ENCODE results near the gene CTNNA2.

CTNNA2 gene

DNA sequence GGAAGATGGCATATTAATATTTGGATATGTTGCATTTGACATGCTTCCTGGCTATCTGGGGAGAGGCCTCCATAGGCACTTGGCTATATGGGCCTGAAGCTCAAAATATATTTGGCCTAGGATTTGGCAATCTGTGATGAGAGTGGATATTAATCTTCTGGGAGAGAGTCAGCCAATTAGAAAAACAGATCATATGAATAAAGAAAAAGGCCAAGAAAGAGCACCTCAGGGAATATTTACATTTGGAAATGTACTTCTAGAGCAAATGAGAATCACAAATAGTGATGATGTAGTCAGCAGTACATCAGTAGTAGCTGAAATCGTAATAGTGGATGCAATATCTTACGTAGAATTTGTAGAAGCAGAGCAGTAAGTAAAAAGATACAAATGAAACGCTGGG lies 277.0 kb downstream of the CTNNA2 start:
- DNase-seq (ENCODE audit: low spot score): no peak

DNA sequence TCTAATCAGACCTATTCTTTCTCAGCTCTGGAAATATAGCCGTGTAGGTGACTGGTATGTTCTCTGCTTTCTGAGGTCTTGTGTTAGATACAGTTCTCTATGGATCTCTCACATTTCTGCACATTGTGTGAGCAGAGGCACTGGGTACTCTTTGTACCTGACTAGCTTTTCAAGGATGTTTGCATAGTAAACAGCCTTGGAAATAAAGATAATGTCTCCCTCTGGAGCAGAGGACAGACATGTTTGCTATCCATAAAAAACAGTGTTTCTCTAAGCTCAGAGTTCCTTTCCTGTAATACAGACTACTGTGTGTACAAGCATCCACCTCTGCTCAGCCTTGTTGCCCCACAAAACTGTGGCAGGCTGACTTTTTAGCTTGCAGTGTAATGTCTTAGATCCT lies 279.2 kb downstream of the CTNNA2 start:
- DNase-seq (ENCODE audit: low spot score): no peak

DNA sequence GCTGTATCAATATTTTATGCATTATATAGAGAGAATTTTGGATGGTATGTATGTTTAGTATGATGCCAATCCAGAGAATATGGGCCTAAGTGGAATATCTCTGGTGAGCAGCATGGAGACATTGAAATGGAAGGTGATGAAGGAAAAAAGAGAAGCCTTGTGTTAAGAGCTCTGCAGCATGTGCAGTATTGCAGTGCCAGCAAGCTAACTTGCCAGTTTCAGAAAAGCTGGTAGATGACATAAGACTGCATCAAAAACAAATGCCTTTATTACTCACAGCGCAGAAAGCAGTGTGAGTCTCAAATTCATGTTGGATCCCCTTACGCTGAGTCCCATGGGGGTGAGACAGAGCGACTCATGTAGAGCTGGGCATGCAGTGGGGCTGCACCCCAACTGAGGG lies 280.2 kb downstream of the CTNNA2 start:
- DNase-seq (ENCODE audit: low spot score): no peak

DNA sequence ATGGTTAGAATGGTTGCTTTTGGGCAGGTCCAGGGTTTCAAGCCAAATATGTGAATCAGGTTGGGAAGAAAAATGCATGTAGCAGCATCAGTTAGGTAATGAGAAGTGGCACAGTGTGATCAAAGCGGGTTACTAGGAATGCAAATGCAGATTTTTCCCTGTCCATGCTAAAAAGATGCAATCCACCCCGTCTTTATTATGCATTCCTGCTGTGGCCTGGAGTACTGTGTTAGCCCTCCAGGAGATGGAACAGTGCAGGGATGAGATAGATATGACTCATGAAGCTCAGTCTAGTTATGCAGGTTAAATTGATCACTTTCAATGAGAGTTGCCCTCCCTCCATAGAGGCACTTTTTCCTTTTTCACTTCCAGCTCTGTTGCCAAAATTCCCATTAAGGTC lies 283.8 kb downstream of the CTNNA2 start:
- no peak for DNase-seq (ENCODE audit: low spot score)

DNA sequence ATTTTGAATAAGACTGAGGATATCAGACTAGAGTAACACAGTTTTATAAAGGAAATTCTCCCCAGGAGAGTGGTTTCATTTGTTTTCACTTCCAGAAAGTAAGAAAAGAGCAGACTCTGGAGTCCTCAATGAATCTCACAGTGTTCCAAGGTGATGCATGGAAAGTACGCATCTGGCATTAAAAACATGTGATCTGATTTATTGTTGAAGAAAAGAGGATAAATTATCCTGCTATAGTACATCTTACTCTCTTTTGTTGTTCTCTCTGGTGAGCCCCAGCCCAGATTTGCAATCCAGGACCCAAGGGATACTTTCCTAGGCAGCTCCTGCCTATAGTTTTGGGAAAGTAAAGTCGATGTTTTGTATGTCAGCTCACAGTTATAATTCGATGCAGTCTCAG lies 285.9 kb downstream of the CTNNA2 start:
- no peak for DNase-seq (ENCODE audit: low spot score)

DNA sequence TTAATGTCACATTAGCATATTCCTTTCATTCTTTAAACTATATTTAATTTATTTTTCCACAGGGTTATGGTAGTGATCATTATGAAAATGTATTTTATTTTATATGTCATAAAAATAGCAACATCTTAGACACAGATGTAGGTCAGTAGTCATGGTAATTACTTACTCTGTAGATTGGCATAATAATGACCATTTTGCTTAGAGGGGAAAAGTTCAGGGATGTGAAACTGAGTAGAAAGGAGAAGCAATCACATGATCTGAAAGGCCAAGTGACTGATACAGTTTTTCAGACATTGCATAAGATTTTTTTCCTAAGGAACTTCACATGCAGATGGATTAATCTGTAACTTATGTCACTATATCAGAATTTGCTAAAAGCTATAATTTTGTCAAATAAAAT lies 286.9 kb downstream of the CTNNA2 start:
- no peak for DNase-seq (ENCODE audit: low spot score)

DNA sequence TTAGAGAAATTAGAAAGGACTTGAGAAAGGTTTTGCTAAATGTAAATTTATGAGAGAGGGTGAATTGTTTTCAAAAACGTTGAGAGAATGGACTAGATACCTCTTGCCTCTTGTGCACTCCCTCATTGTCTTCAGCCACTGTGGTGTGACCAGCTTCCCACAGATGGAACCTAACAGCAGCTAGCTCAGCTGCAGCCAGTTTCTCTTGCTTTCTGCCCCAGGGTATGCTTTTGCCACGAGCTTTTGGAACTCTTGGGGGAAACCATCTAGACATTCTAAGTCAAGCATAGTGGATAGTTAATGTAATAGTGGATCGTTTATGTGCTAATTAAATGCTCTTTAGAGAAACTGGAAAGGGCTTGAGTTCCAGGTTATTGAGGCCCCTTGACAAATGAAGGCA lies 288.2 kb downstream of the CTNNA2 start:
- no peak for DNase-seq (ENCODE audit: low spot score)

DNA sequence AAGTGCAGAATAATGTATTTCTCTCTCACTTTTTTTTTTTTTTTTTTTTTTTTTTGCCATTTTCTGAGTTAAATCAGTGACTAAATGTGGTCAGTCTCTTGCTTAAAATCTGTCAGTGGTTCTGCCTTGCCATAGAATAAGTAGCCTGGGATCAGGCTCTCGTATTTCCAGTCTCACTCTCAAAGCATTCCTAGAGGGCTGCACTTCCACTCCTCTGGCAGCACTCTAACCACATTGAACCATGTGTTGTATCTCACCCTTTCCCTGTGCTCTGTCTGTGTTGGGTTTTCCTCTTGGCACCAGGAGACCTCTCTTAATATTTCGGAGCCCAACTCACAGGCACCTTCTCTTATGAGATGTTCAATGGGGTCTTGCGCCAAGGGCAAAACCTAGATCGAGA lies 304.4 kb downstream of the CTNNA2 start:
- DNase-seq (ENCODE audit: low spot score): no peak

DNA sequence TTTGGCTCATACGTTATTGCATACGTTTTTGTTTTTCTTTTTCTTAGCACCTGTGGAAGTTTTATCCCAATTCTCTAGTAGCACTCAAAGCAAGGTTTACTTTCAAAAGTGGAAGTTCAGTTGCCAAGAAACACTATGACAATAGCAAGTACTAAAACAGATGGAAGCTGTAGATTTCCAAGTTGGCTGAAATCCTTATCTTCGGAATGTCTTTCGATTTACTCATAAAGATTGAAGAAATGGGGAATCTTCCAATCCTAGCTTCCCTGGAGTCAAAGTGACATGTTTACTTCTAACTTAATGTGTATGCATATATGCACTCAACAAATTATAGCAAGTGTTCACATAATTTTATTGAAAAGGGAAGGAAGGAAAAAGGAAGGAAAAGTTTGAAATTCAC lies 307.4 kb downstream of the CTNNA2 start:
- no peak for DNase-seq (ENCODE audit: low spot score)

DNA sequence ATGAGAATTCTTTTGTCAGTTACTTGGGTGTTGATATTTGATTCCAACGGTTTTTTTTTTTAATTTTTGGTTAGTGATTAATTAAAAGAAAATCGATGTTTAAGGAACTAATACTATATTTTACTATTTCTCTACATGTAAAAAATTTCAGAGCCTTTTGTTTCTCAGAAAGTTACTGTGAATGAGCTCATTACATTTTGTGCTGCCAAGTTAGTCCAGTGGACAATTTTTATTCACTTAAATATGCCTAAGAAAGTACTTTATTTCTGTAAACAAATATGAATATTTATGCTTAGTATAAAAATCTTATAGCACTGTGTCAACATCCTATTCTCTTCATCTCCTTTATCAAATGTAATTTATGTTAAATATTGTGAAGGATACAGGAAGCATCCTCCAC lies 309.3 kb downstream of the CTNNA2 start:
- no peak for DNase-seq (ENCODE audit: low spot score)

DNA sequence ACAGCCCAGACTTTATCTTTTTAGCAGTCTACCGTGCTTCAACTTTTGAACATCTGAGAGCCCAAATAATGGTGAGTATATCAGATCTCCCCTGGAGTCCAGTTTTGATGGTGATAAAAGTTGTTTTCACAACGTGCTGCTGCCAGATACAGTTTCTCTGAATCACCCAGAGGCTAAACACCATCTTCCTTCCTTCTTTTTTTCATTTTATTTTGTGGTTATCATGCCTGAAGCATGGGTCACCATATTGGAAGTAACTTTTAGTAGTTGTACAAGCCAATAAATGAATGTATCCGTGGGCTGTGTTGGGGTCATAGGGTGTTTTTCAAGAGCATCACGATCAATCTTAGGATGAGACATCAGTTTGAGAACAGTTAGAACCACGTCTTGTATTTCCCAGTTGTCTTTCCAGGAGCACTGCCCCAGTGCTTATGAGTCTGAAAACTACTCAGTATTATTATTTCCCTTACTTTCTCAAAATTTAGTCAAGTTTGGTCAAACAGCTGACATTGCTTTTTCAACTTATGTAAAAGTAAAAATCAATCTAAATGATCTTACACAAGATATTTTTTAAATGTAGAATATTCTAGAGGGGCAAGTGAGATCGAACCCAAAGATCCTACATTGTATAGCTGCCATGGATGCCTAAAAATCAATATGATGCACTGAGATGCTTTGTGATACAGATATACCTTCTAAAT lies 311.4 kb downstream of the CTNNA2 start:
- no peak for DNase-seq (ENCODE audit: low spot score)

DNA sequence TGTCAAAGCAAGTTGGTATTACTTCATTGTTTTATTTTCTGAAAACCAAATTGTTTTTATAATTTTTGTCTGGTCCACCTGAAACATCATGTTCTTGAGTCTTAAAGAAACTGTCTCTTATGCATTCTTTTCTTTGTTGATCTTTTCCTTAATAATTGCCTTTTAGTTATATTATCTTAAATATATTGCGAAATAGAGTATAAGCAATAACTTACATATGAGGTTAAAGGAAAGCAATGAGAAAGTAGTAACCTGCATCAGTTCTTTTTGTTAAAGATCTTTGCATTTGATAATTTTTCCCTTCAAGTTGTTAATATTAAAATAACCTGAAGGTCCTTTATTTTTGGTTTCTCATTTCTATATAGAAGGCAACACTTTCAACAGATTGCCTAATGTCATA lies 315.0 kb downstream of the CTNNA2 start:
- DNase-seq (ENCODE audit: low spot score): no peak

DNA sequence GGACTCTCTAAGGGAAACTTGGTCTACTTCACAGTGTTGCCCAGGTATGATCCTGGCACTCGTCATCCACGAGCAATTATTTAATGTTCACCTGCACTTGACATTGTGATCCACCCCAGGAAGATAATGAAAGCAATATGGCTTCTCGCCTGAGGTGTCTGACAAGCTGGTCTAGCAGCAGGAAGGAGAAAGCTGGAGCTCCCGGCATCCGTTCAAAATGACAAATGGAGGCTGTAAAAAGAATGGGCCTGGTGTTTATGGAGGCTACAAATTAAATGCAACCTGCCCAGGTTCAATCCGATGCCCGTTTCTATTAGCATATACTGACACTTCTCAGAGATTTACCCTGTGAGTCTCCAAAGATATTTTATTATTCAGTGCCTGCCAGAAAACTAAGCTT lies 317.6 kb downstream of the CTNNA2 start:
- DNase-seq (ENCODE audit: low spot score): no peak

DNA sequence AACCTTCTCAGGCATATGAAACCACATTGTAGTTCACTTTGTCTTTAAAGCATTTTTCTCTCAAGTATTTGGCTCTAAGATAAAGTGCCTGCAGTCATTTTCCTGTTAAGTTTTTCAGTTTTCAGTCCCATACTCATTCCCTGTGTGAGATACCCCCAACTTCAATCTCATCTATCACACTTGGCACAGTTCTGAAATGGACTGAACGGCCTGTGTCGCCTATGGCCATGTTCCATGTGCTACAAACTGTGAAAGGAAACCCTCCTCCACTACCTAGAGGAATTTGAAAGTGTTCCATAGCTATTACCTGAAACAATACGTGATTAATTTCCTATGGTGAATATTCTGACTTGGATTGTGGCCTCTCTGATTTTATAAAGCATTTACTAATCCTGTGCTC lies 319.1 kb downstream of the CTNNA2 start:
- DNase-seq (ENCODE audit: low spot score): no peak

DNA sequence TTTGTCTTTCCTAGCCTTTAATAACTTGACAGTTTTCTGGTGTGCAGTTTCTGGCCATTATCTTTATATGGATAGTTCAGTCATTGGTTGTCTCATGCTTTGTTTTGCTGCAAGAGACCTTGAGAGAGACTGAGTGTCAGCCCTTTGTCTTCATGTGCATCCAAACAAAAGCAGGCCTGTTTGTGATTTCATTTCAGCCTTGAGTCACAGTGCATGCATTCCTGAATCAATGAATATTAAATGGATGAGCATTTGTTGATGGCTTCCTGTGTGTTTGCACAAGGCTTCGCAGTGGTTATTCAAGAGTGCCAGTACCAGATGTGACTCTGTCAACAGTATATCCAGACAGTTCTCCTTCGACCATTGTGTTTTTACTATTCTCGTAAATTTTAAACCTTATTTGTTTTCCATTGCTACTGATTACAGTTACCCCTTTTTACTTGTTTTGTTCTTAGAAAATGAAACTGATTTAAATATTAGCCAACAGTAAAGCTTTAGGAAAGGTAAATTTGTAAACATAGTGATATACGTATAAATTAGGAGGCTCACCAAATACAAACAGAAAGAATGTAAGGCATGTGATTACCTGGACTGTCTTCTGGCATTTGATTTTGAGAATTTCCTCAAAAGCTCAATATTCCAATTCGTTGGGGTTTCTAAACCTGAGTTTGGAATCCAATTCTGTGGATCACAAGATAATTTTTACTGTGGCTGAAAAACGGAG lies 319.8 kb downstream of the CTNNA2 start:
- DNase-seq (ENCODE audit: low spot score): no peak

DNA sequence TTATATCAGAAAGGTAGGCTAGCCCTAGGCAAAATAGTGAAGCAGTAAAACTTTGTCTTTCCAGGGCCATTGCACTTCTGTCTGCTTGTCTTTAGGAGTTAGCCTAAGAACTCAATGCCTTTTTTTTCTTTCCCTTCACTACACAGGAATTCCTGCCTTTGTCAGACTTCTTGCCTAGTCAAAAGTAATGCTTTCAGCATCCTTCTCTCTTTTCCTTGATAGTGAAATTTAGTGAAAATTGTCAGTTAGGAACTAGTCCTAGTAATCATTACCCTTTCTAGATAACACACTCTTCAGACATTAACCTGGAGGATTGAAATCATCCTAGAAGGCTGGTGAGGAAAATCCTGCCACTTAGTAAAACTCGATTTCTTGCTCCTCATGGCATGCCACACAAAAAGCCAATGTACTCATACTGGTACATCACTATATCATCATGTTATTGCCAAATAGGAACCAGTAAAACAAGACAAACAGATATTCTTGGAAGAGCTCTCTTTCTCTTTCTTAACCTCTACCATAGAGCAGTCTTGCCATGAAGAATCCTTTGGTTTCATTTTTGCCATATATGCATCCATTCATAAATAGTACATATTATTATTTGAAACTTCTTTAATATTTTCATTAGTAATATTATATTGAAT lies 320.5 kb downstream of the CTNNA2 start:
- no peak for DNase-seq (ENCODE audit: low spot score)

DNA sequence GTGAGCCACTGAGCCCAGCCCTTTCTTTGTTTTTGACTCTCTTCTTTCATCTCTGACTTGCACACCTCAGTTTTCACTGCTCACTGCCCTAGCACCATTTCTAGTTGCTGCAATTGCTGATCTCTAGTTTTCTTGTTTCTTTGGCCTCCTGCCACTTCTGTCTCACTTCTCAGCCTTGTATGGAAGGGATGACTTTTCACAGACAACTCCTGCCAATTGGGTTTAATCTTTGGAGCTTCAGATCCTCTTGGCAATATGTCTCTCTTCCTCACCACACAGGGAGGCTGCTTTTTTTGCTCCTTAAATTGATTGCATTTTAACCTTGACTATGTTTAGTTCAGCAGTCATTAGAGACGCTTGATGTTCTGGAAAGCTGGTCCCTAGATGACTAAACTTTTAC lies 323.1 kb downstream of the CTNNA2 start:
- no peak for DNase-seq (ENCODE audit: low spot score)

DNA sequence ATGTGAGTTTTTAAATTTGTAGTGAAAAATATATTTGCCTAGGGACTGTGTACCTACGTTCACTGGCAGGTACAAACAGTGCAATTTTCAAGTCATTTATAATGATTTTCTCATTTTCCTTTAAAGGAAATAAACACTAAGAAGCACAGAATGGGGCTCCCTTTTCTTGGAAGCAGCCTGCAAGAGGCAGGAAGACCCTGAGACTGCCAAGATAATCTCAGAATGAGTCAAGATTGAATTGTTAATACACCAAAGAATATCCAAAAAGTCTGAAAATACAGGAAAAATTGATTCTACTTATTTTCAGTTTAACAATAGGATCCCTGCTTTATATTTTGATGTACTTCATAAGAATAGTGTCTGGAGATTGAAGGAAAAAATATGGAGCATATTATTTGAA lies 331.2 kb downstream of the CTNNA2 start:
- DNase-seq (ENCODE audit: low spot score): no peak

DNA sequence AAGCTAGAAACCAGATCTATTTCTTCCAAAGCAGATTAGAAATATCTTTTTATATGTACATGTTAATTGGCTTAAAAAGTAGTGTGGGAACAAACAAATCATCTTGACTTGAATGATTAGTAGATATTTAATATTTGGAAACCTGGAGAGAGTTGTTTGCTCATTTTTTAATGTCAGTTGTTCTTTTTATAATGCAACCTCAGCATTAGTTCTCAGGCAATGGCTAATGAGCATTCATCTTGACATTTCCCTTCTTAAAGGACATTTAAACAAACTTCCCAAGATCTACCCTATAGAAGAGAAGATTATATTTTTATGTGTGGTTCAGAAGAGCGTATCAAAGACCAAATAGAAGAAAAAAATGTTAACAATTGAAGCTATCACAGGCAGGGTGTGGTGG lies 334.0 kb downstream of the CTNNA2 start:
- no peak for DNase-seq (ENCODE audit: low spot score)

DNA sequence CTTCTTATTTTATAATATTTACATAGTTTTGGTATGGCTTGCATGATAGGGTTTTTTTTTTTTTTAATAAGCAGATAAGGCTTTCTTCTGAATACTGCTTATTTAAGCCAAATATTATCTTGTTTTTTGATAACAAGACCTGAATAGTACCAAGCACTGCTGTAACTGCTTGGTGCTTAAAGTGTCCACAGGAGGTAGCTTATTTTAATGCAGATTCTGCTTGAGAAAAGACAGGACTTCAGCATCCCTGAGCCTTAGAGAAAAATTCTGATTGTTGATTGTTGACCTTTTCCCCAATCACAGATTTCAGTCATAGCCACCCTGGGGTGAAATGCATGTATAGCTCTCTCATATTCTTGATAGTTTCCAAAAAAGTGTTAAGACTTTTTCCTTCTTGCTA lies 336.4 kb downstream of the CTNNA2 start:
- DNase-seq (ENCODE audit: low spot score): no peak

DNA sequence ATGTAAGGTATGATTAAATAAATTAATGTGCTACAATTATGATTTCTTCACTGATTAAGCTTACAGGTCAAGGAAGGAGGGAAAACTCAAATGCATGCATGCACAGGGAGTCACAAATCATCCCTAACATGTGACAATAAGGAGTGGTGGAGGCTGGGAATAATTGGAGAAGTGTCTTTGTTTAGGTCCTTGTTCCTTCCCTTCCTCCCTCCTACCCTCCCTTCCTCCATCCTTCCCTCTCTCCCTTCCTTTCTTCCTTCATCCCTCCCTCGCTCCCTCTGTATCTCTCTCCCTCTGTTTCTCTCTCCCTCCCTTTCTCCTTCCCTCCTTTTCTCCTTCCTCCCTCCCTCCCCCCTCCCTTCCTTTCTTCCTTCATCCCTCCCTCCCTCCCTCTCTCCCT lies 337.1 kb downstream of the CTNNA2 start:
- no peak for DNase-seq (ENCODE audit: low spot score)

DNA sequence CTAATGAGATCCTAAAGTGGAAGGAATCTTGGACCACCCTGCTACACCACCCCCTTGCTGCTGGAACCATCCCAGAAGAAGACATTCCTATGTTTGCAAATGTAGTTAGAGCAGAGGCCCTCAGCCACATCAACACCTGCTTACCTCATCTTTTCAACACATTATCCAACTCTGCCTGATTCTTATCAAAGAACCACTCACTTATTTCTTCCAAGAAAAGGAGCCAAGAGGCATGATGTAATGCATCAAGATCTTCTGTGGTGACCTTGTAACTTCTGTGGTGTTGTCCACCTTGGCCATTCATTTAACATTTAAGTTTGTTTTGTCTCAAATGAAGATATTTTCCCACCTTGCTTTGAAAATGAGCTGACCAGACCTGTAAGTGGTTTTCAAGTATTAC lies 338.1 kb downstream of the CTNNA2 start:
- no peak for DNase-seq (ENCODE audit: low spot score)

DNA sequence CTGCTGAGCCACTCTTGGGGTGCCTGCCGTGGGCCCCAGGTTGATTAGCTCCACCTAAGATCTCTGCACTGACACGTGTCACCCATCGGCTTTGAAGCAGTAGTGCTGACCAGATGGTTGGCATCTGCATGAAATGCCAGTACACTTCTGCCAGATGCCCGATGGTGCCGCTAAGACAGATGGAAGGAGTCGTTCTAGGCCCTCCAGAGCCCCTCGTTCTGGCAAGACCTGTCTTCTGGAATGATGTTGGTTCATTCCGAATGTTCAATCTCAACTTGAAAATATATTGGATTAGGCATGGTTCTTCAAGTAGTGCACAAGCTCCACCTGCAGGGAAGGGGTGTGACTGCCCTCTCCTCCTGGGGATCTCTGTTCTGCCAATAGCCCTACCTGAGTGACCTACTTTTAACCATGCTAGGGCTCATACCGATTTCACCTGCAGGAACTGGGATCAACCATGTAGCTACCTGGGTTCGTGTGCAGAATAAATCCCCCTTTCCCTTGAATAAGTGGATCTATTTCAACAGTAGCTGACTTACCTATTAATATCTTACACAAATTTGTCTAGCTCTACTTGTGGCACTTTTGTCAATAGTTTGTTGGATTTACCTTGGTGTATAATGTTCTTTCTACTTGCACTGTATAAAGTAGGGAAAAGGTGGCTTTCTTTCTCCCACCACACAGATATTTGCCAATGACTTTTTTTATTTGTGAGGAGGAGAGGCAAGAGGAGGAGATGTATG lies 342.6 kb downstream of the CTNNA2 start:
- no peak for DNase-seq (ENCODE audit: low spot score)
